GM12865 (cell line): ENCODE data around the gene NTRK3.

Experiments used
- DNase-seq: peaks from one replicate; pipeline ENCODE4 v3.0.0; 2010; ENCODE audit warnings: low read depth
- H3K4me3 ChIP-seq: 2 replicates; pipeline ENCODE4 v1.5.1; 2011; ENCODE audit warnings: mild to moderate bottlenecking, low read depth, low read length, control low read depth
- CTCF ChIP-seq: IDR thresholded peaks from 2 replicates; pipeline ENCODE4 v1.5.1; 2011; ENCODE audit warnings: low read length, control low read depth, low read depth, inconsistent platforms; ENCODE audit not compliant: insufficient read depth; ENCODE audit errors: missing control alignments

The NTRK3 gene

GRCh38 chr15:87949151-87949574 is 307.4 kb downstream of the NTRK3 start:
- no peak overlapping the region for H3K4me3 ChIP-seq
- DNase-seq = no peak
- TF ChIP-seq CTCF = no peak

- DNase-seq = no peak
- no peak overlapping the region for H3K4me3 ChIP-seq
These were observed 309.0 kb downstream of the NTRK3 start for GRCh38 chr15:87947560-87947959.

GRCh38 chr15:87945246-87945645 is 311.3 kb downstream of the NTRK3 start:
- TF ChIP-seq CTCF = no peak
- no peak overlapping the region for H3K4me3 ChIP-seq
- no peak for DNase-seq

More at GRCh38 chr15:87947560-87947959, 309.0 kb downstream of the NTRK3 start:
- no peak for TF ChIP-seq CTCF

GRCh38 chr15:87944691-87945090 is 311.8 kb downstream of the NTRK3 start:
- no peak for TF ChIP-seq CTCF
- no peak overlapping the region for H3K4me3 ChIP-seq
- DNase-seq = no peak

GRCh38 chr15:87944050-87944449 is 312.5 kb downstream of the NTRK3 start:
- no peak overlapping the region for H3K4me3 ChIP-seq
- no peak for TF ChIP-seq CTCF
- no peak for DNase-seq

GRCh38 chr15:87943626-87944025 is 312.9 kb downstream of the NTRK3 start:
- no peak for DNase-seq
- no peak for TF ChIP-seq CTCF
- no peak overlapping the region for H3K4me3 ChIP-seq

GRCh38 chr15:87942316-87942715 is 314.2 kb downstream of the NTRK3 start:
- TF ChIP-seq CTCF = no peak
- H3K4me3 ChIP-seq = no peak overlapping the region
- no peak for DNase-seq
